Parathyroid adenoma (tissue), 2 donors: ENCODE measurements around the gene TTC24.
A peak's percentile ranks its signal among the peaks of the same experiment; 100 is the strongest.

Source experiments
- H2AFZ ChIP-seq: fragments of 300-600 bp; sonication (generic); one replicate; pipeline ENCODE4 v1.7.0; 2017; ENCODE audit warnings: antibody characterized with exemption, mild to moderate bottlenecking
- H3K27ac ChIP-seq: fragments of 300-600 bp; sonication (generic); one replicate; pipeline ENCODE4 v1.7.0; 2017
- H3K27me3 ChIP-seq: fragments of 300-600 bp; sonication (generic); one replicate; pipeline ENCODE4 v1.7.0; 2017; ENCODE audit warnings: low read length; ENCODE audit not compliant: control insufficient read depth, insufficient read depth
- H3K36me3 ChIP-seq: fragments of 300-600 bp; sonication (generic); one replicate; pipeline ENCODE4 v1.7.0; 2017; ENCODE audit warnings: low read length; ENCODE audit not compliant: control insufficient read depth, insufficient read depth
- H3K4me1 ChIP-seq: fragments of 300-600 bp; sonication (generic); one replicate; pipeline ENCODE4 v1.7.0; 2017; ENCODE audit warnings: control low read depth
- H3K4me2 ChIP-seq: fragments of 300-600 bp; sonication (generic); one replicate; pipeline ENCODE4 v1.7.0; 2017; ENCODE audit warnings: low read length
- H3K4me3 ChIP-seq: fragments of 300-600 bp; sonication (generic); one replicate; pipeline ENCODE4 v1.7.0; 2017; ENCODE audit warnings: low read depth, low read length
- H3K79me2 ChIP-seq: fragments of 300-600 bp; sonication (generic); one replicate; pipeline ENCODE4 v1.7.0; 2017; ENCODE audit warnings: control low read depth
- H3K9ac ChIP-seq: fragments of 300-600 bp; sonication (generic); one replicate; pipeline ENCODE4 v1.7.0; 2017; ENCODE audit warnings: mild to moderate bottlenecking
- H3K9me3 ChIP-seq: fragments of 300-600 bp; sonication (generic); one replicate; pipeline ENCODE4 v1.7.0; 2017; ENCODE audit warnings: low read length; ENCODE audit not compliant: control insufficient read depth
- CTCF ChIP-seq: fragments of 300-600 bp; sonication (generic); IDR thresholded peaks from one replicate; pipeline ENCODE4 v1.7.0; 2017; ENCODE audit warnings: antibody characterized with exemption, mild to moderate bottlenecking
- donor health status: primary hyperparathyroidism.

Gene TTC24

GRCh38 chr1:156537027-156537426 is 42.5 kb upstream of the TTC24 start:
- H3K9ac ChIP-seq, result no peak overlapping the region
- no peaks in the 10 kb centered on the region for H3K4me1 ChIP-seq
- no peaks in the 10 kb centered on the region for H3K36me3 ChIP-seq
- no peak overlapping the region for H3K27ac ChIP-seq
- H3K79me2 ChIP-seq, result no peaks in the 10 kb centered on the region
- H3K9me3 ChIP-seq, result no peaks in the 10 kb centered on the region
- no peak overlapping the region for H2AFZ ChIP-seq
- H3K27me3 ChIP-seq, result no peaks in the 10 kb centered on the region
- no peak for TF ChIP-seq CTCF
- H3K4me3 ChIP-seq, result no peak overlapping the region
- H3K4me2 ChIP-seq, result no peak overlapping the region

- Histone ChIP-seq H3K9ac (no peak overlapping the region), H2AFZ (no peak overlapping the region), H3K36me3 (no peaks in the 10 kb centered on the region), H3K27me3 (no peaks in the 10 kb centered on the region), H3K4me3 (no peak overlapping the region), H3K9me3 (no peaks in the 10 kb centered on the region), H3K27ac (no peak overlapping the region), H3K79me2 (no peaks in the 10 kb centered on the region), H3K4me1 (peaks cover 2% of the 10 kb centered on the region), H3K4me2 (no peak overlapping the region)
- no peak for TF ChIP-seq CTCF
Measured at GRCh38 chr1:156538711-156539440, 40.6 kb upstream of the TTC24 start.

GRCh38 chr1:156539818-156540355 is 39.6 kb upstream of the TTC24 start:
- H3K4me2 ChIP-seq, result no peak overlapping the region
- peaks cover 2% of the 10 kb centered on the region for H3K4me1 ChIP-seq
- no peaks in the 10 kb centered on the region for H3K36me3 ChIP-seq
- H3K27me3 ChIP-seq, result no peaks in the 10 kb centered on the region
- no peak overlapping the region for H3K9ac ChIP-seq
- TF ChIP-seq CTCF, result no peak
- H3K79me2 ChIP-seq, result no peaks in the 10 kb centered on the region
- H2AFZ ChIP-seq, result no peak overlapping the region
- no peaks in the 10 kb centered on the region for H3K9me3 ChIP-seq
- no peak overlapping the region for H3K4me3 ChIP-seq
- H3K27ac ChIP-seq, result no peak overlapping the region

- Histone ChIP-seq H3K9me3 (no peaks in the 10 kb centered on the region), H3K27ac (no peak overlapping the region), H3K4me3 (no peak overlapping the region), H3K79me2 (no peaks in the 10 kb centered on the region), H2AFZ (no peak overlapping the region), H3K4me1 (peaks cover 2% of the 10 kb centered on the region), H3K27me3 (no peaks in the 10 kb centered on the region), H3K36me3 (no peaks in the 10 kb centered on the region), H3K9ac (no peak overlapping the region), H3K4me2 (no peak overlapping the region)
- TF ChIP-seq CTCF, result no peak
Measured at GRCh38 chr1:156540955-156541354, 38.6 kb upstream of the TTC24 start.

- Histone ChIP-seq H3K4me1 (peaks cover 2% of the 10 kb centered on the region), H3K4me2 (no peak overlapping the region), H3K4me3 (no peak overlapping the region), H3K9ac (no peak overlapping the region), H3K36me3 (no peaks in the 10 kb centered on the region), H3K27ac (no peak overlapping the region), H3K27me3 (no peaks in the 10 kb centered on the region), H3K9me3 (no peaks in the 10 kb centered on the region), H3K79me2 (no peaks in the 10 kb centered on the region), H2AFZ (peak overlapping the region; percentile 38)
- no peak for TF ChIP-seq CTCF
Measured at GRCh38 chr1:156543066-156543465, 36.5 kb upstream of the TTC24 start.
